ENCODE results near the gene MTHFD1L.

The MTHFD1L gene

DNA sequence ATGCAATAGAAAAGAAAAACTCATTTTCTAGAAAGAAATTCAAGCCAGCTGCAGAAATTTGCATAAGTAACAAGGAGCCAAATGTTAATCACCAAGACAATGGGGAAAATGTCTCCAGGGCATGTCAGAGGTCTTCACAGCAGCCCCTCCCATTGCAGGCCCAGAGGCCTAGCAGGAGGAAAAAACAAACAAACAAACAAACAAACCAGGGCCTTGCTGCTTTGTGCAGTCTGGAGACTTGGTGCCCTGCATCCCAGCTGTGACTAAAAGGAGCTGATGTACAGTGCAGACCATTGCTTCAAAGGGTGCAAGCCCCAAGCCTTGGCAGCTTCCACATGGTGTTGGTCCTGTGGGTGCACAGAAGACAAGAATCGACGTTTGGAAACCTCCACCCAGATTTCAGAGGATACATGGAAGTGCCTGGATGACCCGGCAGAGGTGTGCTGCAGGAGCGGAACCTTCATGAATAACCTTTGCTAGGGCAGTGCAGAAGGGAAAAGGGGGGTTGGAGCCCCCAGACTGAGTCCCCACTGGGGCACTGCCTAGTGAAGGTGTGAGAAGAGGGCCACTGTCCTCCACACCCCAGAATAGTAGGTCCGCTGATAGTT is 263.4 kb downstream of the MTHFD1L start:
- H3K36me3 ChIP-seq (ENCODE audit: low read depth), result no peaks in the 10 kb centered on the region
- H3K4me3 ChIP-seq (ENCODE audit: severe bottlenecking), result no peak overlapping the region
- H3K4me1 ChIP-seq (ENCODE audit: insufficient read depth, poor library complexity, severe bottlenecking), result peaks cover 12% of the 10 kb centered on the region
- TF ChIP-seq, protein P1, sequence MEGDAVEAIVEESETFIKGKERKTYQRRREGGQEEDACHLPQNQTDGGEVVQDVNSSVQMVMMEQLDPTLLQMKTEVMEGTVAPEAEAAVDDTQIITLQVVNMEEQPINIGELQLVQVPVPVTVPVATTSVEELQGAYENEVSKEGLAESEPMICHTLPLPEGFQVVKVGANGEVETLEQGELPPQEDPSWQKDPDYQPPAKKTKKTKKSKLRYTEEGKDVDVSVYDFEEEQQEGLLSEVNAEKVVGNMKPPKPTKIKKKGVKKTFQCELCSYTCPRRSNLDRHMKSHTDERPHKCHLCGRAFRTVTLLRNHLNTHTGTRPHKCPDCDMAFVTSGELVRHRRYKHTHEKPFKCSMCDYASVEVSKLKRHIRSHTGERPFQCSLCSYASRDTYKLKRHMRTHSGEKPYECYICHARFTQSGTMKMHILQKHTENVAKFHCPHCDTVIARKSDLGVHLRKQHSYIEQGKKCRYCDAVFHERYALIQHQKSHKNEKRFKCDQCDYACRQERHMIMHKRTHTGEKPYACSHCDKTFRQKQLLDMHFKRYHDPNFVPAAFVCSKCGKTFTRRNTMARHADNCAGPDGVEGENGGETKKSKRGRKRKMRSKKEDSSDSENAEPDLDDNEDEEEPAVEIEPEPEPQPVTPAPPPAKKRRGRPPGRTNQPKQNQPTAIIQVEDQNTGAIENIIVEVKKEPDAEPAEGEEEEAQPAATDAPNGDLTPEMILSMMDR (IDR thresholded peaks at IDR 0.05; ENCODE audit: poor library complexity, severe bottlenecking), result no peak
- ATAC-seq (ENCODE audit: low read depth) (no peak), DNase-seq (ENCODE audit: low spot score) (no peak)
- no peaks in the 10 kb centered on the region for H3K27me3 ChIP-seq (ENCODE audit: insufficient read depth, poor library complexity, severe bottlenecking)
- H3K27ac ChIP-seq (ENCODE audit: poor library complexity, severe bottlenecking), result no peak overlapping the region
- H3K9me3 ChIP-seq (ENCODE audit: severe bottlenecking), result no peaks in the 10 kb centered on the region

- TF ChIP-seq, protein P1 (IDR thresholded peaks at IDR 0.05; ENCODE audit: poor library complexity, severe bottlenecking), result no peak
- Histone ChIP-seq H3K27ac (ENCODE audit: poor library complexity, severe bottlenecking) (no peak overlapping the region), H3K27me3 (ENCODE audit: insufficient read depth, poor library complexity, severe bottlenecking) (no peaks in the 10 kb centered on the region), H3K4me1 (ENCODE audit: insufficient read depth, poor library complexity, severe bottlenecking) (peaks cover 6% of the 10 kb centered on the region), H3K9me3 (ENCODE audit: severe bottlenecking) (no peaks in the 10 kb centered on the region), H3K4me3 (ENCODE audit: severe bottlenecking) (no peak overlapping the region), H3K36me3 (ENCODE audit: low read depth) (no peaks in the 10 kb centered on the region)
- ATAC-seq (ENCODE audit: low read depth) (no peak), DNase-seq (ENCODE audit: low spot score) (no peak)
Measured at GRCh38 chr6:151130329-151130728, 264.8 kb downstream of the MTHFD1L start.

- H3K27ac ChIP-seq (ENCODE audit: poor library complexity, severe bottlenecking), result no peak overlapping the region
- TF ChIP-seq, protein P1 (IDR thresholded peaks at IDR 0.05; ENCODE audit: poor library complexity, severe bottlenecking), result no peak
- H3K4me3 ChIP-seq (ENCODE audit: severe bottlenecking), result no peak overlapping the region
- no peaks in the 10 kb centered on the region for H3K27me3 ChIP-seq (ENCODE audit: insufficient read depth, poor library complexity, severe bottlenecking)
- DNase-seq (ENCODE audit: low spot score) (no peak), ATAC-seq (ENCODE audit: low read depth) (no peak)
- H3K36me3 ChIP-seq (ENCODE audit: low read depth), result no peaks in the 10 kb centered on the region
- no peaks in the 10 kb centered on the region for H3K9me3 ChIP-seq (ENCODE audit: severe bottlenecking)
- no peaks in the 10 kb centered on the region for H3K4me1 ChIP-seq (ENCODE audit: insufficient read depth, poor library complexity, severe bottlenecking)
Measured at GRCh38 chr6:151131324-151132007, 266.0 kb downstream of the MTHFD1L start.

DNA sequence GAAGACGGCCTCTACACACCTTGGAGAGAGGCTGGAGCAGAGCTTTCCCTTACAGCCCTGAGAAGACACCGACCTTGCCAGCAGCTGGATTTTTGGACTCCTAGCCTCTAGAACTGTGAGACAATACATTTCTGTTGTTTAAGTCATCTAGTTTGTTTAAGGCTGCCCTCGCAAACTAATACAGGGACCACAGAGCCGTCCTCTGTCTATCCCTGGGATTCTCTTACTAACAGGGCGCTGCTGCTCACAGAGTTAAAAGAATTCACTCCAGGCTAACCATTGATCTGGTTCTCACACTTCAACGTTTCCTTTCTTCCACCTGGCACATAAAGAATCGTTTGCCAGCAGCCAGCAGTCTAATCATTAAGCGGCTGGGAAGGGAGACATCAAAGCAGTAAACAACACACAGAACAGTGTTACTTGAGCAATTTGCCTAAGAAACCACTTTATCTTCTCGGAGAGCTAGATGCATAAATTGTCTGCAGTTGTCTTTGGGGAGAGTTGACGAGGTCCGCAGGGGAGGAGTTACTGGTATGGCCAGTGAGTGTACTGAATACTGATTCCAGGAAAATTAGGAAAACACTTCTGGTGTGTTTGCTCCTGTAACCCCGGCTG is 270.7 kb downstream of the MTHFD1L start:
- ATAC-seq (ENCODE audit: low read depth), result no peak
- TF ChIP-seq, protein P1 (IDR thresholded peaks at IDR 0.05; ENCODE audit: poor library complexity, severe bottlenecking), result no peak
- no peak overlapping the region for H3K27ac ChIP-seq (ENCODE audit: poor library complexity, severe bottlenecking)
- H3K4me1 ChIP-seq (ENCODE audit: insufficient read depth, poor library complexity, severe bottlenecking), result no peaks in the 10 kb centered on the region
- no peak overlapping the region for H3K4me3 ChIP-seq (ENCODE audit: severe bottlenecking)
- H3K9me3 ChIP-seq (ENCODE audit: severe bottlenecking), result no peaks in the 10 kb centered on the region
- DNase-seq (ENCODE audit: low spot score), result no peak
- H3K27me3 ChIP-seq (ENCODE audit: insufficient read depth, poor library complexity, severe bottlenecking), result no peaks in the 10 kb centered on the region
- no peaks in the 10 kb centered on the region for H3K36me3 ChIP-seq (ENCODE audit: low read depth)

DNA sequence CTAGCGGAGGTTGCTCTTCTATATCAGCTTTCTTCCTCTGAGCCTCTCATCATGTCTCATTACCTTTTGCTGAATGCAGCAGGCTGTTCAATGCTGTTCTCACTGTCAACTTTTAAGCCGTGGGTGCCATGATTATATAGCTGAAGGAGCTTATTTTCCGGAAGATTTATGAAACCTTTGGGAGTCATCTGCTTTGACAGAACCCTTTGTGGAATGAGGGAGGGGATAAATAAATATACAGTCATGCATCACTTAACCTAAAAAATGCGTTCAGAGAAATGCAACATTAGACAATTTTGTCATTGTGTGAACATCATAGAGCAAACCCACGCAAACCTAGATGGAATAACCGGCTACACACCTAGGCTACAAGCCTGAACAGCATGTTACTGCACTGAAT is 272.0 kb downstream of the MTHFD1L start:
- DNase-seq (ENCODE audit: low spot score) (no peak), ATAC-seq (ENCODE audit: low read depth) (no peak)
- Histone ChIP-seq H3K27ac (ENCODE audit: poor library complexity, severe bottlenecking) (no peak overlapping the region), H3K4me1 (ENCODE audit: insufficient read depth, poor library complexity, severe bottlenecking) (no peaks in the 10 kb centered on the region), H3K4me3 (ENCODE audit: severe bottlenecking) (no peak overlapping the region), H3K36me3 (ENCODE audit: low read depth) (no peaks in the 10 kb centered on the region), H3K27me3 (ENCODE audit: insufficient read depth, poor library complexity, severe bottlenecking) (no peaks in the 10 kb centered on the region), H3K9me3 (ENCODE audit: severe bottlenecking) (no peaks in the 10 kb centered on the region)
- TF ChIP-seq, protein P1 (IDR thresholded peaks at IDR 0.05; ENCODE audit: poor library complexity, severe bottlenecking), result no peak
